Spleen (tissue), 11 donors: ENCODE data around the gene GFAP. TPM values are rescaled to one million over a fixed set of nuclear protein-coding genes. Genes with fewer than 3 reads are reported as not detected.

Source experiments
- DNase-seq: peaks from one replicate; pipeline ENCODE4 v3.0.0-alpha.2; 2020
- H3K27ac ChIP-seq, 8 donors: fragments of 200-600 bp; sonication (generic) in 7 of 8; 1 replicate in 4 of 8; 2 replicates in 4 of 8; pipeline versions ENCODE4 v1.5.0 to v1.8.0; 2016 to 2021; ENCODE audit warnings: inconsistent platforms in 4 of 8, mild to moderate bottlenecking in 4 of 8, moderate library complexity in 1 of 8
- H3K27me3 ChIP-seq, 7 donors: fragments of 200-600 bp; sonication (generic) in 6 of 7; replicated peaks in 1 of 7; 1 replicate in 4 of 7; 2 replicates in 3 of 7; pipeline versions ENCODE4 v1.5.0 to v1.8.0; 2016 to 2021; ENCODE audit warnings: inconsistent platforms in 3 of 7, mild to moderate bottlenecking in 1 of 7
- H3K36me3 ChIP-seq, 6 donors: fragments of 200-600 bp; sonication (generic) in 5 of 6; 1 replicate in 4 of 6; 2 replicates in 2 of 6; pipeline versions ENCODE4 v1.5.0 to v1.8.0; 2016 to 2021; ENCODE audit warnings: inconsistent platforms in 2 of 6
- H3K4me1 ChIP-seq, 6 donors: fragments of 200-600 bp; sonication (generic) in 5 of 6; 1 replicate in 3 of 6; 2 replicates in 3 of 6; pipeline versions ENCODE4 v1.5.0 to v1.8.0; 2016 to 2021; ENCODE audit warnings: inconsistent platforms in 3 of 6
- H3K4me3 ChIP-seq, 8 donors: fragments of 200-600 bp; sonication (generic) in 7 of 8; 1 replicate in 4 of 8; 2 replicates in 4 of 8; pipeline versions ENCODE4 v1.5.0 to v1.8.0; 2016 to 2021; ENCODE audit warnings: inconsistent platforms in 4 of 8, mild to moderate bottlenecking in 4 of 8, moderate library complexity in 2 of 8
- H3K9me3 ChIP-seq, 8 donors: fragments of 200-600 bp; sonication (generic) in 7 of 8; 1 replicate in 4 of 8; 2 replicates in 4 of 8; pipeline versions ENCODE4 v1.5.0 to v1.8.0; 2016 to 2021; ENCODE audit warnings: inconsistent platforms in 4 of 8
- POLR2A ChIP-seq, 3 donors: fragments of 450-650 bp; IDR thresholded peaks; one replicate each; pipeline ENCODE4 v1.5.1; 2017; ENCODE audit warnings: antibody characterized with exemption in 3 of 3, mild to moderate bottlenecking in 1 of 3
- POLR2AphosphoS5 ChIP-seq, 3 donors: sonication (generic); formaldehyde crosslinking; IDR thresholded peaks; one replicate each; pipeline ENCODE4 v1.5.1; 2017; ENCODE audit warnings: antibody characterized with exemption in 3 of 3
- WGBS, 5 donors: extraction: QIAGEN DNeasy Blood & Tissue Kit in 3 of 5; methylation state at CpG; one replicate each; pipeline versions ENCODE4 v1.1.5 to v1.1.7; 2013 to 2018; 5-methylcytosine and 5-hydroxymethylcytosine counted together
- intact Hi-C: fragments of 100-400 bp; cut with DNase I; formaldehyde crosslinking; loops from one replicate; pipeline ENCODE4 v1.15.0; 2023; ENCODE audit warnings: low total_unique reads
- polyA plus RNA-seq, 3 donors: library from polyadenylated mRNA; stranded (reverse); fragments of 200-250 nt; gene quantifications; one replicate each; pipeline ENCODE4 v1.2.1, GENCODE V29; 2013
- total RNA-seq, 7 donors: library from RNA; depleted of rRNA in 3 of 7; stranded (reverse); fragments of >200 nt in 3 of 7; fragmentation: NEBNext Ultra II Directional in 4 of 7; extraction: Animal tissue kit (Norgen Biotek cat#: 25700) in 4 of 7; gene quantifications; one replicate each; pipeline versions ENCODE4 v1.1.0 to v1.2.1, GENCODE V29; 2016 to 2021
- TF ChIP-seq, protein P1 (sequence below), 11 experiments: fragments of 200-600 bp in 7 of 11; fragments of 450-650 bp in 4 of 11; sonication (generic) in 4 of 11; IDR thresholded peaks in 8 of 11; conservative IDR thresholded peaks in 3 of 11; 1 replicate in 7 of 11; 2 replicates in 4 of 11; pipeline versions ENCODE4 v1.4.0 to v1.8.0; 2016 to 2021; ENCODE audit warnings: antibody characterized with exemption in 11 of 11, inconsistent platforms in 4 of 11, mild to moderate bottlenecking in 1 of 11
- donor health status: healthy with polysubstance abuse.
- donor health status: DM: no; HTN: no; CAD: no; lungs with moderate emphysema.
- donor health status: DM: no; HTN: no; CAD: no.
- donor health status: Bipolar disorder and iron deficiency.
- donor health status: healthy.
- donor health status: DM: no; HTN: no; CAD: no.
- donor health status: DM: yes; HTN: yes; CAD: no.

Gene GFAP
- total and polyA plus RNA-seq, 10 donors, result 0.32 to 1.7 (median 0.54) TPM; not detected in 5

DNA sequence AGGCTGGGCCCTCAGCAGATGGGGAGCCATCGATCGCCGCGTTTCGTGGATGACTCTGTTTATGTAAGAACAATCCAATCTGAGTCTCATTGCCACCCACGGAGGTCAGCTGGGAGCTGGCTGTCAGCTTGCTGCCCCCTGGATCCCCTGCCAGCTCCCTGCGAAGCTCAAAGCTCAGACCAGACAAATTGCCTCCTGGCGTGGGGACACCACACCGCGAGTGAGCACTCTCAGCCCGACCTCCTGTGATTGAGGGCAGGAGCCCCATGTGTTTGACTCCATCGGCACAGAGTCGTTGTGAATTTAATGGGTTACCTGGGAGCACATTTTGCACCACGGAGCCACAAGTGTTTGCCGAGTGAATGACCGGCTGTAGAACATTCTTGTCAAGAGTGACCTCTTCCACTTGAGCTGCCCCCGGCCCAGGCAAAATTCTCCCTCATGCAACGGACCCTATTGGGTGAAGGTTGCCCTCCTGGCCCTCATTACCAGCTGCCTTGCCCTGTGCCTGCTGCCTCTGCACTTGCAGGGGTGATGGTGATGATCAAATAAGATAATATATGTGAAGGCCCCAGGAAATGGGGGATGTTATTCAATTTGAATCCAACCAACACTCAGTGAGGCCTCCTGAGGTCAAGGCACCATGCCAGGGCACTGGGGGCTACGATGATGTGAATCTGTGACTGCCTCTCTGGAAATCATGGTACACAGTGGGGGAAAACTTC is 7.6 kb upstream of the GFAP start:
- intact Hi-C loops, result loop anchor here (5.0 kb wide), 1 partner anchor 99 kb away; no protein-coding TSS in a partner anchor
- H3K27ac ChIP-seq, result no peak overlapping the region
- DNase-seq, result peak; percentile 51
- peaks cover 0 to 26% (median 0%) of the 10 kb centered on the region in 6 donors for H3K36me3 ChIP-seq
- TF ChIP-seq POLR2A (IDR thresholded peaks at IDR 0.05), result no peak
- no peak for TF ChIP-seq POLR2AphosphoS5 (IDR thresholded peaks at IDR 0.05)
- TF ChIP-seq, protein P1, sequence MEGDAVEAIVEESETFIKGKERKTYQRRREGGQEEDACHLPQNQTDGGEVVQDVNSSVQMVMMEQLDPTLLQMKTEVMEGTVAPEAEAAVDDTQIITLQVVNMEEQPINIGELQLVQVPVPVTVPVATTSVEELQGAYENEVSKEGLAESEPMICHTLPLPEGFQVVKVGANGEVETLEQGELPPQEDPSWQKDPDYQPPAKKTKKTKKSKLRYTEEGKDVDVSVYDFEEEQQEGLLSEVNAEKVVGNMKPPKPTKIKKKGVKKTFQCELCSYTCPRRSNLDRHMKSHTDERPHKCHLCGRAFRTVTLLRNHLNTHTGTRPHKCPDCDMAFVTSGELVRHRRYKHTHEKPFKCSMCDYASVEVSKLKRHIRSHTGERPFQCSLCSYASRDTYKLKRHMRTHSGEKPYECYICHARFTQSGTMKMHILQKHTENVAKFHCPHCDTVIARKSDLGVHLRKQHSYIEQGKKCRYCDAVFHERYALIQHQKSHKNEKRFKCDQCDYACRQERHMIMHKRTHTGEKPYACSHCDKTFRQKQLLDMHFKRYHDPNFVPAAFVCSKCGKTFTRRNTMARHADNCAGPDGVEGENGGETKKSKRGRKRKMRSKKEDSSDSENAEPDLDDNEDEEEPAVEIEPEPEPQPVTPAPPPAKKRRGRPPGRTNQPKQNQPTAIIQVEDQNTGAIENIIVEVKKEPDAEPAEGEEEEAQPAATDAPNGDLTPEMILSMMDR (IDR thresholded peaks at IDR 0.05 in 8 of 11, conservative IDR thresholded peaks at IDR 0.05 in 3 of 11), result no peak
- H3K9me3 ChIP-seq, result no peaks in the 10 kb centered on the region
- H3K4me1 ChIP-seq, result peaks cover 0 to 12% (median 6%) of the 10 kb centered on the region in 6 donors
- no peak overlapping the region for H3K4me3 ChIP-seq
- H3K27me3 ChIP-seq, result peaks cover 0 to 32% (median 0%) of the 10 kb centered on the region in 7 donors
- 81 to 96% (median 83%) methylated on average over 7 to 19 of the region's 19 CpGs for WGBS, 5 donors

DNA sequence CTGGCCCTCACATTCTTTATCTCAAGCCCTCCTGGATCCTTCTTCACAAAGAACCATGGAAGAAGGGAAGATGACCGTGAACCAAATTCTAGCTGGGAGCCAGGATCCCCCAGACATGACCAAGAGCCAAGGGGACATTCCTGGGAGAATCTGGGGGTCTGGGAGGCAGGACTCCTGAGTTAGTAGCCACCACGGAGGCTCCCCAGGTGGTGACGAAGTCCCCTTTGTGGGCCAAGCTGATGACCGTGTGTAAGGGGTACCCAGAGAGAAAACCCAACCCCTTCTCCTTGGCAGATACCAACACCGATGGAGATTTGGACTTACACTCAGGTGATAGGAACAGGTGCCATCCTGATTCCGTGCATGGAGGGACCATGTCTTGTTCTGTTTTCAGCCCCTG is 6.8 kb upstream of the GFAP start:
- Histone ChIP-seq H3K4me3 (no peak overlapping the region), H3K4me1 (peaks cover 0 to 18% (median 6%) of the 10 kb centered on the region in 6 donors), H3K36me3 (peaks cover 0 to 19% (median 0%) of the 10 kb centered on the region in 6 donors), H3K27ac (no peak overlapping the region), H3K9me3 (no peaks in the 10 kb centered on the region), H3K27me3 (peaks cover 0 to 32% (median 0%) of the 10 kb centered on the region in 7 donors)
- no peak for DNase-seq
- 87 to 95% (median 92%) methylated on average over 6 of the region's 6 CpGs for WGBS, 5 donors
- intact Hi-C loops, result loop anchor here (5.0 kb wide), 1 partner anchor 100 kb away; no protein-coding TSS in a partner anchor
- TF ChIP-seq, protein P1 (IDR thresholded peaks at IDR 0.05 in 8 of 11, conservative IDR thresholded peaks at IDR 0.05 in 3 of 11), result no peak
- TF ChIP-seq POLR2A (IDR thresholded peaks at IDR 0.05) (no peak), POLR2AphosphoS5 (IDR thresholded peaks at IDR 0.05) (no peak)

- peaks cover 0 to 25% (median 9%) of the 10 kb centered on the region in 6 donors for H3K4me1 ChIP-seq
- DNase-seq, result peak; percentile 35
- 71 to 85% (median 82%) methylated on average over 11 of the region's 11 CpGs for WGBS, 5 donors
- H3K4me3 ChIP-seq, result no peak overlapping the region
- TF ChIP-seq, protein P1 (IDR thresholded peaks at IDR 0.05 in 8 of 11, conservative IDR thresholded peaks at IDR 0.05 in 3 of 11), result no peak
- TF ChIP-seq POLR2A (IDR thresholded peaks at IDR 0.05), result no peak
- peaks cover 0 to 32% (median 0%) of the 10 kb centered on the region in 7 donors for H3K27me3 ChIP-seq
- H3K36me3 ChIP-seq, result peaks cover 0 to 10% (median 0%) of the 10 kb centered on the region in 6 donors
- intact Hi-C loops, result loop anchor here (5.0 kb wide), 1 partner anchor 101 kb away; no protein-coding TSS in a partner anchor
- H3K27ac ChIP-seq, result no peak overlapping the region
- H3K9me3 ChIP-seq, result no peaks in the 10 kb centered on the region
These were observed 6.0 kb upstream of the GFAP start for GRCh38 chr17:44921122-44921882.
